HG03097 (cell line): ENCODE measurements around the gene SLC2A14.
"Not testable (repeated sequence)": the region's sequence is repeated elsewhere in the genome, so short reads cannot be mapped to it uniquely, and the experiment has no call there.

Source experiments
- ATAC-seq: cut with Tn5 transposase; IDR thresholded peaks from one replicate; pipeline ENCODE4 v1.9.1; 2021; ENCODE audit not compliant: unreplicated experiment, low FRiP score

Gene SLC2A14

DNA sequence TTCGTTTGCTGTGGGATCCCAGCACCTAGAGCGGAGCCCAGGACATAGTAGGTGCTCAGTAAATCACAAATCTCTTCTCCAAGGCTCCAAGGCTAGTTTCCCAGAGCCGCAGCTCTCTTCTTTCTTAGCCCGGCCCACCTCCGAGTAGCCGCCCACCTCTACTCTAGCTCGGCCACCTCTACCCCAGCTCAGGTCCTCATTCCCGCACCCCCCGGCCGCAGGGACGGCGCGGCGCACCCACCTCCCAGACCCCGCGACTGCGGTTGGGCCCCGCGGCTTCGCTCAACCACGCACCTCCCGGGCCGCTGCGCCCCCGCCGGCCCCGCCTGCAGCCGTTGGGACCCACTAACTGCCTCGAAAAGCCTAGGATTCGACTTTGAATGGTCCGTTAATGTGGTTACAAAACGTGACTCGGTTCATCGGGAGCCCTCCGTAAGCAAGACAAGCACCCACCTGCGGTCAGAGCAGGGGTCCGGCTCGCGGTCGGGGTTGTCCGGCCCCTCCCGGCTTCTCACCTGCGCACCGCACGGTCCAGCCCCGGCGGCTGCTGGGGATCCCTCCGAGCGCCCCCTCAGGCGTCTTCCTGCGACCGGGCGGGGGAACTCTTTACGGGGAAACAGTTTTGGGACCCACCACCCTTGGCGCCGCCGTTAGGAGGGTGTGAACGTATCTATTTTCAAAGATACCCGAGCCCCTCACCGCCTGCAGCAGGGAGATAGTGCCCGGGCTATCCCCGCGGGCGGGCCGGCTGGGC lies at the start of gene SLC2A14:
Gene SLC2A14, minus strand, starts transcription at position 350 of the 754 bp plus-strand sequence. CDS start 3,035 bp downstream, outside the sequence.
- ATAC-seq: no peak

DNA sequence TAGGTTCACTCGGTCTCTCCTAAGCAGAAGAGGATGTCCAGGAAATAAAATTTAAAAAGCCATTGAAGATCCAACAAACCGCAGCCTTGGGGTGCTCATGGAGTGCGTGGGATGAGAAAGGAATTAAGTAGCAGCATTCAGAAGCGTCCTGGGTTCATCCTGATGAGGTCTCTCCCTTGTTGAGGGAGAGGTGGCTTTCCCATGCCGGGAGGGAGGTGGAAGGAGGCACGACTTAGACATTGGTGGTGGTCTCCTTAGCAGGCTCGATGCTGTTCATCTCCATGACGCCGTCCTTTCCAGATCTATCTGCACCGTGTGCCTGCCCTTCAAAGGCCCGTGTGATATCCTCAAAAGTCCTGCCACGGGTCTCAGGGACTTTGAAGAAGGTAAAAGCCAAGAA lies 48.5 kb upstream of the SLC2A14 start:
- not testable (repeated sequence) for ATAC-seq

GRCh38 chr12:7918268-7918590 lies 45.5 kb upstream of the SLC2A14 start:
- ATAC-seq: not testable (repeated sequence)

DNA sequence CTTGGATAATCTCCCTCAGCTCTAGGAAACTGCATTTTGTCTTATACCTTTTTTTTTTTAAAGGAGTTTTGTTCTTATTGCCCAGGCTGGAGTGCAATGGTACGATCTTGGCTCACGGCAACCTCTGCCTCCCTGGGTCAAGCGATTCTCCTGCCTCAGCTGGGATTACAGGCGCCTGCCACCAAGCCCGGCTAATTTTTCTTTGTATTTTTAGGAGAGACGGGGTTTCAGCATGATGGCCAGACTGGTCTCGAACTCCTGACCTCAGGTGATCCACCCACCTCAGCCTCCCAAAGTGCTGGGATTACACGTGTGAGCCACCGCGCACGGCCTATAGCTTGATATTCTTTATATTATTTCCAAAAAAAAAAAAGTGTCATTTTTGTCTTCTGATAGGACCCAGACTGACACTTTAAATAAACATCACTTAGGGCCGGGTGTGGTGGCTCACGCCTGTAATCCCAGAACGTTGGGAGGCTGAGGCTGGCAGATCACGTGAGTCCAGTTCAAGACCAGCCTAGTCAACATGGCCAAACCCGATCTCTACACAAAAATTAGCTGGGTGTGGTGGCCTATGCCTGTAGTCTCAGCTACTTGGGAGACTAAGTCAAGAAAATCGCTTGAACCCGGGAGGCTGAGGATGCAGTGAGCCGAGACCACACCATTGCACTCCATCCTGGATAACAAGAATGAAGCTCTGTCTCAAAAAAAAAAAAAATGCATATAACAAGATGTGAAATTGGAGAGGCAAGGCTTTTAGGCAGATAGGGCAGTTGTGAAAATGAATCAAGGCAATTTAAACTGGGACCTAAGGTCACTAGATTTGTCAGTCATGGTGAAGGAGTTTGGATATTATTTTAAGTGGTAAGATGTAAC lies 44.9 kb upstream of the SLC2A14 start:
- no peak for ATAC-seq

GRCh38 chr12:7916936-7917335 lies 44.2 kb upstream of the SLC2A14 start:
- ATAC-seq: no peak

GRCh38 chr12:7915661-7916403 lies 43.1 kb upstream of the SLC2A14 start:
- no peak for ATAC-seq

- ATAC-seq: not testable (repeated sequence)
Measured at GRCh38 chr12:7910106-7910505, 37.4 kb upstream of the SLC2A14 start.

GRCh38 chr12:7907009-7907408 lies 34.3 kb upstream of the SLC2A14 start:
- no peak for ATAC-seq

- not testable (repeated sequence) for ATAC-seq
Measured at GRCh38 chr12:7906303-7906702, 33.6 kb upstream of the SLC2A14 start.

DNA sequence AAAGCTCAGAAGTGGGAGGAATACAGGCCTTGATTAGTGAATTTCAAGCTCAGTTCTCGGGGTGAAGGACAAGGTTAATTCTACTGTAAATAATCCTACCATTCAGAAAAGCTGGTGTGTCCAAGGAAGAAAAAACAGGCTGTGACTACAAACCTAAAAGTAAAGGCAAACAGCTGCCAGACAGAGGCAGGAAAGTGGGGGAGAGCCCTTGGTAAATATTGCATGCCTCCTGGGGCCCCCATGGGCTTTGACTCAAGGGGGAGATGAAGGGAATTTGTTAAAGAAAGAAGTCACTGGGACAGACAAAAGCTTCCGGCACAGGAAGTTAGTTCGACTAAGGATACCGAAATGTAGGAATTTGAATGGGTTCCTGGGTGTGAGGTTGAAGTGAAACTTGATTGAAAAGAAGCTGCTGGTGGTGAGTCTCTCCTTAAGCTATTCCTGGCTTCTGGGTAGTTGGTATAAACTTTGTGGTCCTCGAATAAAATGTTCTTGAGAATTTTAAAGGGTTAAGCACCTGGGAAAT lies 32.9 kb upstream of the SLC2A14 start:
- not testable (repeated sequence) for ATAC-seq

- ATAC-seq: no peak
Measured at GRCh38 chr12:7905071-7905470, 32.4 kb upstream of the SLC2A14 start.

DNA sequence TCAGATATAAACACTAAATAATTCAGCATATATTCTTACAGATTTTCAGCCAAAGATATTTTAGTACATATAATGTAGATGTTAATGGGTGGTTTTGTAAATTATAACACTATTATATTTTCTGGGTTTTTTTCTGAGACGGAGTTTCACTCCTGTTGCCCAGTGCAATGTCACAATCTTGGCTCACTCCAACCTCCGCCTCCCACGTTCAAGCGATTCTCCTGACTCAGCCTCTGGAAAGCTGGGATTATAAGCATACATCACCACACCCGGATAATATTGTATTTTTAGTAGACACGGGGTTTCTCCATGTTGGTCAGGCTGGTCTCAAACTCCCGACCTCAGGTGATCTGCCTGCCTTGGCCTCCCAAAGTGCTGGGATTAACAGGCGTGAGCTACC lies 29.7 kb upstream of the SLC2A14 start:
- not testable (repeated sequence) for ATAC-seq

DNA sequence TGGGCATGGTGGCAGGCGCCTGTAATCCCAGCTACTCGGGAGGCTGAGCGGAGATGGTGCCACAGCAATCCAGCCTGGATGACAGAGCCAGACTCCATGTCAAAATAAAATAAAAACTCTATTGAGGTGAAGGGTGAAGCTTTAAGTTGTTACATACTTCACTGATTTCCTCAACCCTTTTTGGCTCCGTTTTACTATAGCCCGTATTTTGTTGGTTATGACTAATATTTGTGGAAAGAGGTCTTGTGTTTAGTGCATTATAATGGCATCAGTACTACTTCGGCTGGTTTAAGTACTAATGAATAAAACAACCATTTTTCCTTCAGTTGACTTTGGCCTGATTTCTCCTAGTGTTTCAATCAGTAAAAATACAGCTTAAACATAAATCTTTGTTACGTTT lies 27.0 kb upstream of the SLC2A14 start:
- no peak for ATAC-seq

DNA sequence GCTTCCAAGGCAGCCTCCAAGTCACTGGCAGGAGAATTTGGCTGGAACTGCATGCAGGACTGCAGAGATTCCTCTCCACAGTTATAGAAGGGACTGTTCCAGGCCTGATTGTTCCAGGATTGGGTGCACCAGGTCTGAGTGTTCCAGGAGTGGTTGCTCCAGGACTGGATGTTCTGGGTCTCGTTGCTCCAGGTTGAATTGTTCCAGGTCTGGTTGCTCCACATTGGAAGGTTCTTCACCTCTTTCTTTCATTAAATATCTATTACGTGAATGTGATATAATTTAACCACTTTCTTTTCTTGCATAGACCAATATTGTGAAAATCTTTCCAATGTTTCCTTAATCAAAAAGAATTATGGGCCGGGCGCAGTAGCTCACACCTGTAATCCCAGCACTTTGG lies 24.0 kb upstream of the SLC2A14 start:
- ATAC-seq: not testable (repeated sequence)

DNA sequence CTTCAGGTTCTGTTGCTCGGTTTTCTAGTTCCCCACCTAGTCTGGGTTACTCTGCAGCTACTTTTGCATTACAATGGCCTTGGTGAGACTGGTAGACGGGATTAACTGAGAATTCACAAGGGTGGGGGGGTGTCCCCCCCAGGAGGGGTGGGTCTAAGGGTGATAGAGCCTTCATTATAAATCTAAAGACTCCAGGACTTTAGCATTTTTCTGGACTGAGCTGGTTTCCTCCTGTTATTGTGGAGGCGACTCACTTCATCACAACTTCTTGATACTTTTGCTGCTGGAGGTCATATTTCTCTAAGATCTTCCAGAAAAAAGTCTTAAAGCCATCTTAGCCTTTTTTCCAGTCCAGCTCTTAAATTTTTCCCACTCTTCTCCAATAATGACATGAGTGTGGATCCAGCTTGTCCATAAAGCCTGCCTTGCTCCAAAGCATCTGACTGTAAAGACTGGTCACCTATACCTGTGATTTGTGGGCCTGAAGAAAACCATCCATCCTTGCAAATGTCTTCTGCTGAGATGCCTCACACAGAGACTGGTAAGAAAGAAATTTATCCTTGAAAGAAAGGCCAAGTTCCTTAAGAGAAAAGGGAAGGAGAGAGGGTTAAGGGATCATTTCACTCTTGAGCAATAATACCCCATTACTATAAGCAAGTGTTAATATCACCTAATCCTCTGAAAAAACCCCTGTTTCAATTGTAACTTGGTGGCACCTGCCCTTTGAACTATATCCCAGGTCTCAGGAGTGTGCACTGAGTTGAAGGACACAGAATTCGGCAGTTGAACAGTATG lies 19.7 kb upstream of the SLC2A14 start:
- ATAC-seq: no peak

DNA sequence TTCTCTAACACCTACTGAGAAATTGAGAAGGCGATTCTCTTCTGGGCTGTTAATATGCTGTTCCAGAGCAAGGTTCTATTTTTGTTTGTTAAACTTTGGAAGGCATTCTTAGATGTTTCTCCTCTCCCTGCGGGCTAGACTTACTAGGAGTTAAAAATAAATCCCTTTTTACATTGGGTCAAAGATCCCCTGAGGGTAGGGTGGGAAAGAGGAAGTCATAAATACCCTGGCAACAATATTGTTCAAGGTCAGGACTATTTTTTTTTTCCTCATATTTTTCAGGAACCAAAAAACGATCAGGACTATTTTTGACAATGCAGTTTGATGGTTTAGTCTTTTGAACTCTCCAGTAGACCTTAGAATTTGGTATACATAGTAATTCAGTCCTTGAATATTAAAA lies 12.0 kb upstream of the SLC2A14 start:
- ATAC-seq: no peak

- not testable (repeated sequence) for ATAC-seq
Measured at GRCh38 chr12:7881736-7882120, 9.0 kb upstream of the SLC2A14 start.

- ATAC-seq: not testable (repeated sequence)
Measured at GRCh38 chr12:7880952-7881735, 8.4 kb upstream of the SLC2A14 start.

GRCh38 chr12:7879246-7879645 lies 6.5 kb upstream of the SLC2A14 start:
- no peak for ATAC-seq
